Adrenal gland (tissue), 12 donors: ENCODE measurements around the gene FHIT. TPM values are rescaled to one million over a fixed set of nuclear protein-coding genes. Genes with fewer than 3 reads are reported as not detected.

Experiments used
- DNase-seq, 7 donors: peaks; one replicate each; pipeline ENCODE4 v3.0.0-alpha.2; 2019 to 2020
- H3K27ac ChIP-seq, 5 donors: fragments of 200-600 bp; sonication (generic) in 4 of 5; 1 replicate in 3 of 5; 2 replicates in 2 of 5; pipeline versions ENCODE4 v1.5.1 to v1.8.0; 2016 to 2020; ENCODE audit warnings: mild to moderate bottlenecking in 1 of 5
- H3K27me3 ChIP-seq: fragments of 200-600 bp; 2 replicates; pipeline ENCODE4 v1.8.0; 2021
- H3K36me3 ChIP-seq, 2 donors: fragments of 200-600 bp; replicated peaks in 1 of 2; 1 replicate in 1 of 2; 2 replicates in 1 of 2; pipeline versions ENCODE4 v1.5.1 to v1.8.0; 2018 to 2022
- H3K4me1 ChIP-seq, 2 donors: fragments of 200-600 bp; replicated peaks in 1 of 2; 1 replicate in 1 of 2; 2 replicates in 1 of 2; pipeline versions ENCODE4 v1.5.1 to v1.8.0; 2018 to 2021
- H3K4me3 ChIP-seq, 4 donors: fragments of 200-600 bp; sonication (generic) in 3 of 4; one replicate each; pipeline ENCODE4 v1.5.1; 2016 to 2018
- H3K9me3 ChIP-seq, 3 donors: fragments of 200-600 bp; sonication (generic) in 1 of 3; replicated peaks in 1 of 3; 1 replicate in 2 of 3; 2 replicates in 1 of 3; pipeline versions ENCODE4 v1.5.1 to v1.8.0; 2016 to 2021
- POLR2A ChIP-seq, 2 donors: fragments of 450-650 bp; IDR thresholded peaks; one replicate each; pipeline ENCODE4 v1.6.1; 2017; ENCODE audit warnings: antibody characterized with exemption in 2 of 2, mild to moderate bottlenecking in 2 of 2, moderate library complexity in 1 of 2
- WGBS, 4 donors: extraction: QIAGEN DNeasy Blood & Tissue Kit in 2 of 4; methylation state at CpG; one replicate each; pipeline versions ENCODE4 v1.1.5 to v1.1.7; 2013 to 2017; 5-methylcytosine and 5-hydroxymethylcytosine counted together
- intact Hi-C, 2 donors: fragments of 100-400 bp; cut with DNase I; formaldehyde crosslinking; loops; one replicate each; pipeline versions ENCODE4 v1.14.1 to v1.15.0; 2022 to 2023
- polyA plus RNA-seq, 3 donors: library from polyadenylated mRNA; stranded (reverse); fragments of 200-250 nt in 2 of 3; fragments of 350-450 nt in 1 of 3; fragmentation: Illumina TruSeq in 1 of 3; extraction: RNeasy Lipid Tissue Mini Kit (QIAGEN cat#74804) in 1 of 3; gene quantifications; one replicate each; pipeline ENCODE4 v1.2.3, GENCODE V29; 2013 to 2014
- total RNA-seq, 9 donors: library from RNA; depleted of rRNA in 4 of 9; stranded (reverse); fragments of >200 nt in 4 of 9; fragments of 120-200 nt in 1 of 9; fragmentation: NEBNext Ultra II Directional in 1 of 9; extraction: Animal tissue kit (Norgen Biotek cat#: 25700) in 1 of 9; gene quantifications; one replicate each; pipeline versions ENCODE4 v1.1.0 to v1.2.4, GENCODE V29; 2013 to 2023
- TF ChIP-seq, protein P1 (sequence below), 6 experiments: fragments of 450-650 bp in 4 of 6; fragments of 200-600 bp in 2 of 6; sonication (generic) in 1 of 6; IDR thresholded peaks; 1 replicate in 5 of 6; 2 replicates in 1 of 6; pipeline versions ENCODE4 v1.5.1 to v1.8.0; 2016 to 2021; ENCODE audit warnings: antibody characterized with exemption in 6 of 6, mild to moderate bottlenecking in 2 of 6, moderate library complexity in 1 of 6
- donor health status: healthy with polysubstance abuse.
- donor health status: Bipolar disorder and iron deficiency.
- donor health status: DM: yes; HTN: yes; CAD: no.
- donor health status: DM: no; HTN: no; CAD: no.
- donor health status: DM: no; HTN: no; CAD: no.
- donor health status: DM: yes; HTN: yes; CAD: no.

The FHIT gene
- total and polyA plus RNA-seq, 12 donors = 14.1 to 43.9 (median 28.8) TPM

DNA sequence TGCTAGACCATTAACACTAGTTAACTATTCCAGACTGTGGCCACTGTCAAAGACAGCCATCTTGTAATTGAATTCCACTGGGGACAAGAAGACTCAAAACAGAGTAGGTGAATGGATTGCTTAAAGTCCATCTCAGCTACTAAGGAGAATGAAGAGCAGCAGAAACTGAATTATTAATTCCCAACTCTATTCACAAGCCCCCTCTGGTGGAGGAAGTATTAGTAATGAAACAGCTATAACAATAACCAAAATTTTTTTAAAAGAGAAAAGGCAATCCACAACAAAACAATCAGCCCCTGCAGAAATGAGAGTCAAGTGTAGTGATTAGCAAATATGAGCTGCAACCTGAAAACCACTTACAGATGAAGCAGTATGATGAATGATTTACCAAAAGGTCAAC lies 302.8 kb downstream of the FHIT start:
- Histone ChIP-seq H3K4me1 (no peaks in the 10 kb centered on the region), H3K9me3 (no peaks in the 10 kb centered on the region), H3K4me3 (no peak overlapping the region), H3K27me3 (no peaks in the 10 kb centered on the region), H3K36me3 (no peaks in the 10 kb centered on the region), H3K27ac (no peak overlapping the region)
- TF ChIP-seq, protein P1, sequence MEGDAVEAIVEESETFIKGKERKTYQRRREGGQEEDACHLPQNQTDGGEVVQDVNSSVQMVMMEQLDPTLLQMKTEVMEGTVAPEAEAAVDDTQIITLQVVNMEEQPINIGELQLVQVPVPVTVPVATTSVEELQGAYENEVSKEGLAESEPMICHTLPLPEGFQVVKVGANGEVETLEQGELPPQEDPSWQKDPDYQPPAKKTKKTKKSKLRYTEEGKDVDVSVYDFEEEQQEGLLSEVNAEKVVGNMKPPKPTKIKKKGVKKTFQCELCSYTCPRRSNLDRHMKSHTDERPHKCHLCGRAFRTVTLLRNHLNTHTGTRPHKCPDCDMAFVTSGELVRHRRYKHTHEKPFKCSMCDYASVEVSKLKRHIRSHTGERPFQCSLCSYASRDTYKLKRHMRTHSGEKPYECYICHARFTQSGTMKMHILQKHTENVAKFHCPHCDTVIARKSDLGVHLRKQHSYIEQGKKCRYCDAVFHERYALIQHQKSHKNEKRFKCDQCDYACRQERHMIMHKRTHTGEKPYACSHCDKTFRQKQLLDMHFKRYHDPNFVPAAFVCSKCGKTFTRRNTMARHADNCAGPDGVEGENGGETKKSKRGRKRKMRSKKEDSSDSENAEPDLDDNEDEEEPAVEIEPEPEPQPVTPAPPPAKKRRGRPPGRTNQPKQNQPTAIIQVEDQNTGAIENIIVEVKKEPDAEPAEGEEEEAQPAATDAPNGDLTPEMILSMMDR (IDR thresholded peaks at IDR 0.05) = peak in 1 of 6 experiments; percentile 14
- no peak for TF ChIP-seq POLR2A (IDR thresholded peaks at IDR 0.05)
- intact Hi-C loops = no loop called here
- no peak for DNase-seq

DNA sequence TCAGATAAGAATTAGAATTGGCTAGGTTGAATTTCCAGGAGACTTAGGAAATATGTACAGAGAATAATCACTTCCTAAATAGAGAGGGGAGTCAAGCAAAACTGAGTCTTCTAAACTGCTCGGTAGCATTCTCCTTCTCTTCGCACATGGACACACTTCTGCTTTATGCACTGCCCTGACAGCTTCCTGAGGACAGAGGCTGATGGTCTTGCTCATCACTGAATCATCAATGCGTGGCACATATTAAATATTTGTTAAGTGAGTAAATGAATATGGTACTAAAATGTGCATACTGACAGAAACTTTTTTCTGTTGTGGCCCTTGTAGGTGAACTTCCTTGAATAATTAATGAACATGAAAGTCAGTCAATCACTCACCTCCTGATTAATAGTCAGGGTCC lies 315.5 kb downstream of the FHIT start:
- TF ChIP-seq, protein P1 (IDR thresholded peaks at IDR 0.05) = no peak
- TF ChIP-seq POLR2A (IDR thresholded peaks at IDR 0.05) = no peak
- Histone ChIP-seq H3K9me3 (peaks cover 0 to 5% (median 0%) of the 10 kb centered on the region in 3 donors), H3K27ac (no peak overlapping the region), H3K36me3 (no peaks in the 10 kb centered on the region), H3K27me3 (no peaks in the 10 kb centered on the region), H3K4me3 (no peak overlapping the region), H3K4me1 (no peaks in the 10 kb centered on the region)
- DNase-seq = no peak
- WGBS, 4 donors = 68 to 83% (median 73%) methylated on average over 3 of the region's 3 CpGs
- intact Hi-C loops = no loop called here

DNA sequence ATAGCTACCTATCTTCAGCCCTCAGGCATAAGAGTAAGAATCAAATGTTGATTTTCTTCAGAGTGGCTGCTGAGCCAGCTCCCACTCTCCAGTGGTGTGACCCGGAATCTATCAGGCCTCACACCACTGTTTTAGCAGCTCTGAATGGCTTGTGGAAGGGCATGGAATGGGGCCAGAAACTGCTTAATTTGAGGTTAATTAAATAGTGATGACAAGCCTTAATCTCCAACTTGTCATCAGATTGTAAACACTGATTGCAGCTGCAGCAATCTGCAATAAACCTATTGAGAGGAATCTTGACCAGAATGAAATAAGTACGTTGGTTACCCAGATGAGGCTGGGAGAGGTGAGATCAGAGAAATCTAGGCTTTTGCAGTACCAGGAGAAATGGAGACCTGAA lies 317.4 kb downstream of the FHIT start:
- Histone ChIP-seq H3K9me3 (no peaks in the 10 kb centered on the region), H3K4me1 (no peaks in the 10 kb centered on the region), H3K27me3 (no peaks in the 10 kb centered on the region), H3K27ac (no peak overlapping the region), H3K4me3 (no peak overlapping the region), H3K36me3 (no peaks in the 10 kb centered on the region)
- 85 to 91% (median 90%) methylated on average over 2 of the region's 2 CpGs for WGBS, 4 donors
- TF ChIP-seq, protein P1 (IDR thresholded peaks at IDR 0.05) = no peak
- no peak for TF ChIP-seq POLR2A (IDR thresholded peaks at IDR 0.05)
- no peak for DNase-seq
- intact Hi-C loops = no loop called here

DNA sequence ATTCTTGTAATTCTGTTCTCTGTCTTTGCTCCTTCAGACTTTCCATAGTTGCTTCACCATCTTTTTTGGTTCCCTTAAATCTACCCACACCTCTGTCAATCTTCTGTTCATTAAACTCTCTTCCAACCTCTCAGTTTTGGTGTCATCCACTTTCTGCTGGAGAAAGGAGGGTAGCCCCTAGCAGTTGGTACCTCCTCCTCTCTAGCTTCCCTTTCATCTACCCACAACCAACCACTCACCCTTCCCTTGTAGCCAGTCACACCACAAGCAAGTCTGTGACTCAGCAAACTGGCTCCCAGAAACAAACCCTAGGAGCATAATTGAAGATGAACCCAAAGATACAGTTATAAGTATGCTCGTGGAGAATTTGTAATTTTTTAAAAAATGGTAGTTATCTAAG lies 318.6 kb downstream of the FHIT start:
- intact Hi-C loops = no loop called here
- Histone ChIP-seq H3K4me1 (no peaks in the 10 kb centered on the region), H3K9me3 (no peaks in the 10 kb centered on the region), H3K4me3 (no peak overlapping the region), H3K27ac (no peak overlapping the region), H3K36me3 (no peaks in the 10 kb centered on the region), H3K27me3 (no peaks in the 10 kb centered on the region)
- TF ChIP-seq, protein P1 (IDR thresholded peaks at IDR 0.05) = no peak
- TF ChIP-seq POLR2A (IDR thresholded peaks at IDR 0.05) = no peak
- WGBS, 4 donors = 74 to 88% (median 85%) methylated on average over 1 of the region's 1 CpG
- DNase-seq = no peak
